Activated T-helper 1 cell treated with anti-CD3 and anti-CD28 coated beads, Interleukin-2, amount 50 U/mL, for 16 hours (primary cell): ENCODE data around the gene CCR3.

Experiments used
- DNase-seq, 2 donors: peaks; one replicate each; pipeline ENCODE4 v3.0.0-alpha.2; 2020; ENCODE audit warnings: low read depth in 1 of 2, low spot score in 1 of 2

Gene CCR3

DNA sequence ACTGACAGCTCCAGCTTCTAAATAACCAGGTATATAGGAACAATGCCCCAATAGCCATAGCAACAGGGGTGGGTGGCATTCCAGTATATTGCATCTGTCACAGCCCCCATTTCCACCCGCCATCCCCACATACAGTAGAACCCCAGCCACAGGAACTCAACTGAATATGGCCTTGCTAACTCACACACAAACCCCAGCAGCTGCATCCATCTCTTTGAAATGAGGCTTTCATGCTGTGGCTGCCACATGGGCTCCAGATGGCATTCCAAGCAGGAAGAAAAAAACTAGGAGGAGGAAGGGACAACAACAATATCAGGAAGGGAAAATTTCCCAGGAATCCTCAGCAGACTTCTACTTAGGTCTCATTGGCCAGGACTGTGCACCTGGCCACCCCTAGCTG lies 54.6 kb downstream of the CCR3 start:
- DNase-seq: no peak

DNA sequence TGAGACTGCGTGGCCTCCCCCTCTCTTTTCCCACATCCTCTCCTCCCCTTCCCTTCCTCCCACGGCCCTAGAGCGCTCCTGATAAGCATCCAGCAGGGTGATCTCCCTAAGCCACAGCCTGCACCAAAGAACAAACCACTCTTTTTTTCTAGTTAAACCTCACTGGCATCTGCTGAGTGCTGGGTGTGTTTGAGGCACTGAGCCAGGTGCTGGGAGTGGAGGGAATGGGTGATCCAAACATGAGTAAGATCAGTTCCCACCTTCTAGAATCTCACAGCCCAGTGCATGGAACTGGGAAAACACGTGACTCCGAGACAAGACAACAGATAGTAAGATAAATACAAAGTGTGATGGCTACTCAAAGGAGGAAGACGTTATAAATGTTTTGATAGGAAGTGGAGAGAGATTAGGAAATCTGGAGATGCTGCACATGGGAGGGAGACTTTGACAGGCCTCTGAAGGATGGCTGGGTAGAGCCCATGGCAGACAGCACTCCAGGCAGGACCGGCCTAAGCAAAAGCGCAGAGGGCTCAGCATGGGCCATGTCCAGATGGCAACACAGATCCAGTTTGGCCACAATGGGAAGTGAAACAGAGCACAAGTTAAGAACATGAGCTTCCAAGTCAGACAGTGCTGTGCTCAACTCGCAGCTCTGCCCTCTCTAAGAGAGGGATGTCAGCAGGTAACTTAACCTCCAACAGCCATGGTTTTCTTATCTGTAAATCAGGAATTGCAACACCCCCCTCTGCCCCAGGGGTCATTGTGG lies 55.6 kb downstream of the CCR3 start:
- DNase-seq: no peak

- no peak for DNase-seq
These were observed 56.8 kb downstream of the CCR3 start for GRCh38 chr3:46298871-46299607.

GRCh38 chr3:46299608-46300460 lies 57.6 kb downstream of the CCR3 start:
- DNase-seq: no peak

DNA sequence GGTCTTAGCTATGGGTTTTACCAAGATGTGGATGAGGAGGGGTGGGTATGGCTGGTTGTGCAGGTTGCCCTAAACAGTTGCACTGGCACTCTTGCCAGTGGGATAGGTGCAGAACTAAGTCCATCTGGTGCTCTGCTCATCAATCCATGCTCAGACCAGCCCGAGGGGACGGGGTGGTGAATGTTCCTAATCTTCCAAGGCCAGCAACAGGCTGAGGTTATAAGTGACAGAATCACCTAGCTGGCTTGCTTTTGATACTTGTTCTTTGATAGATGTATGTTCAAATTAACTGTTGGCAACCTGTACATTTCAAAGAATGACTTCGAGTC lies 58.2 kb downstream of the CCR3 start:
- DNase-seq: no peak

DNA sequence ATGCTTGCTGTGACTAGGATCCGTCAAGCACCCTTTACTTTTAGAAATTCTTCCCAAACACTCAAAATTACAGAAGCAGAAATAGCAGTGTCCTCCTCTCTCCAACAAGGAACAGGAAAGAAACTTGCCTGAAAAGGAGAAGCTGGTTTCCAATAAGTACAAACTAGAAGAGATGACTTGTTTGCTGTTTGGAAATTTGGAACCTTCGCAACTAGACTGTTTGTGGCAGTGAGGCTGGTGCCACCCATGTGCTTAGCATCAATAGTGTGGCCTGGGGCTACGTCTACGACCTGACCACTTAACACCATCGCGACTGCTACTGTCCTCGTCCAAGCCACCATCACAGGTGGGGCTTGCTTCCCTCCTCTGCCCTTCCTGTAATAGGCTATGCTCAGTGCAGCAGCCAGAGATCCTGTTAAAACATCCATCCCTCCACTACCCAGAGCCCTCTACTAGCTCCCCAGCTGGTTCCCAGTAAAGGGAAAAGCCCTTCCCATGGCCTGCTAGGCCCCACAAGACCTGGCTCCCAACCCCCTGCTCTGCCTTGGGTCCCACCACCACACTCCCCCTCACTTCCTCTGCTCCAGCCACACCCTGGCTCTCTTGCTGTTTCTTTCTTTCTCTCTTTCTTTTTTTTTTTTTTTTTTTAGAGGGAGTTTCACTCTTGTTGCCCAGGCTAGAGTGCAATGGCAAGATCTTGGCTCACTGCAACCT lies 59.0 kb downstream of the CCR3 start:
- DNase-seq: no peak

DNA sequence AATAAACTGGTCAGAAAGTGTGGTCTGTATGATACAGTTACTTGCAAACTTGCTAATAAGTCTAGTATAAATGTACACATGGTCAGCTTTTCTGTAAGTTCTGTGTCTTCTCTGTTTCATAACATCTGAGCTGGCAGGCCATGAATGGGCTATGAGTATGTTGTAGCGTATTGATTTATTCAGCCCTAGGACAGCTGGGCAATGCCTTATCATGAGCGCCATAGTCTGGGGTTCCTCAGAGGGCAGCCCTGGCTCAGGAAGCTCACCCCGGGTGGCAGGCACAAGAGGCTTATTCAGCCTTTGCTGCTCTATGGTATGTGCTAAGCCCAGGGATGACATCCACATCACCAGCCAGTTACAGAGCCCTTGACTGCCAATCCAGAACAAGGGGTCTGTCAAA lies 61.0 kb downstream of the CCR3 start:
- no peak for DNase-seq

DNA sequence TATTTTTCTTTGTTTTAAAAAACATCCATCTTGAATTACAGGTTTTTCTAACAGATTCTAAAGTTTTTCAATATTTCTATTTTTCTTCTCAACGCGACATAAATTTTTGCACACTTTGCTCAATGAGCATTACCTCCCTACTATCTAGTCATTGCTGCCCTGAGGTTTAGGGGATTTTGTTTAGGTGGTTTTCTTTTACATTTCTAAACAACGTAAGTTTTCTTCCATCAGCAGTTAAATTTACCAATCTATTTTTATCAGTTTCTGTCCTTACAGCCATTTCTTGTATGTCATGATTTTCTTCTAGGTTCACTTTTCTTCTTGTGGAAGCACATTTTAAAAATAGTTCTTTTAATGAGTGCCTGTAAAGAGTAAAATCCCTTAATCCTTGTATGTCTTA lies 62.5 kb downstream of the CCR3 start:
- no peak for DNase-seq

DNA sequence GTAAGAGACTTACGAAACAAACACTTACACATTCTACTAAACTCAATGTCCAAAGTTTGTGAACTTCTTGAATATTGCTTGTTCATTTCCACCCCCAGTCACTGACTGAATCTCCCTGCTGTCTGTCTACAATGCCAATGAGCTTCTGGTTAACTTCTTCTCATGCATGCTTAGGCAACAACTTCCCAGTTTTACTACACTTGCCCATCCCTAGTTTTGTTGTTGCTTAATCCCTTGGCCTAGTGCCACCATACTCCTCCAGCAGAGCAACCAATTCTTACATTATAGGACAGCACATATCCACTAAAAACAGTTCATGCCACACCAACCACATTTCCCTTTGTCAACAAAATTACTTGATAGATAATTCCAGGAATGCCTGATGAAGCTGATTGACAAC lies 70.7 kb downstream of the CCR3 start:
- no peak for DNase-seq

GRCh38 chr3:46314517-46314916 lies 72.3 kb downstream of the CCR3 start:
- no peak for DNase-seq

DNA sequence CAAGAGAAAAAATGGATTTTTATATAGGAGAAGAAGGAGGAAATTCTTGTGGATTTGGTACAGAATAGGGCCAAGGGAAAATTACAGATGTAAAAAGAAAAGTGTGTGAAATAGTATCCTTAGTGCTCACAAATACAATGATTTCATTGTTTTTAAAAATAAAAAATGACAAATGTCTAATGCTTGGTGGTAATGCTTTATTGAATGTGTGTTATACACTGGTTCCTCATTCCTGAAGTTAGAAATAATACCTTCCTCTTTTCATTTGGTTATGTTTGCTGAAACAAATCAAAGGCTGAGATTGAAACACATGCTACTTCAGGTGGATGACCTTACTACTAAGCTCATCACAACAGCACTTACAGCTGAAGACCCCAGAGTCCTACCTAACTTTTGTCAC lies 73.9 kb downstream of the CCR3 start:
- DNase-seq: no peak
